ENCODE measurements around the gene DMXL2.
"Not testable (repeated sequence)": the region's sequence is repeated elsewhere in the genome, so short reads cannot be mapped to it uniquely, and the experiment has no call there.

The DMXL2 gene

GRCh38 chr15:51576911-51577500 is 45.6 kb downstream of the DMXL2 start:
- no peak for DNase-seq (ENCODE audit: low spot score)

GRCh38 chr15:51576286-51576850 is 46.2 kb downstream of the DMXL2 start:
- DNase-seq (ENCODE audit: low spot score), result no peak

GRCh38 chr15:51575775-51576174 is 46.8 kb downstream of the DMXL2 start:
- no peak for DNase-seq (ENCODE audit: low spot score)

GRCh38 chr15:51573352-51573751 is 49.2 kb downstream of the DMXL2 start:
- DNase-seq (ENCODE audit: low spot score), result not testable (repeated sequence)

DNA sequence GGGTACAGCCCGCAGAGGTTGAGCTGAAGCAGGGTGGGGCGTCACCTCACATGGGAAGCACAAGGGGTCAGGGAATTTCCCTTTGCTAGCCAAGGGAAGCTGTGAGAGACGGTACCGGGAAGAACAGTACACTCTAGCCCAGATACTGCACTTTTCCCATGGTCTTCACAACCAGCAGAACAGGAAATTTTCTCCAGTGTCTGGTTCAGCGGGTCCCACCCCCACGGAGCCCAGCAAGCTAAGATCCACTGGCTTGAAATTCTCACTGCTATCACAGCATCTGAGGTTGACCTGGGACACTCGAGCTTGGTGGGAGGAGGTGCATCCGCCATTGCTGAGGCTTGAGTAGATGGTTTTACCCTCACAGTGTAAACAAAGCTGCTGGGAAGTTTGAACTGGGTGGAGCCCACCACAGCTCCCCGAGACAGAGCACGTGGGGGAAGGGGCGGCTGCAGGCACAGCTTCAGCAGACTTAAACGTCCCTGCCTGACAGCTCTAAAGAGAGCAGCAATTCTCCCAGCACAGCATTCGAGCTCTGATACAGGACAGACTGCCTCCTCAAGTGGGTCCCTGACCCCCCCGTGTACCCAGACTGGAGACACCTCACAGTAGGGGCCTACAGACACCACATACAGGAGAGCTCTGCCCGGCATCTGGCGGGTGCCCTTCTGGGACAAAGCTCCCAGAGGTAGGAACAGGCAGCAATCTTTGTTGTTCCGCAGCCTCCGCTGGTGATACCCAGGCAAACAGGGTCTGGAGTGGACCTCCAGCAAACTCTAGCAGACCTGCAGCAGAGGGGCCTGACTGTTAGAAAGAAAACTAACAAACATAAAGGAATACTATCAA is 53.4 kb downstream of the DMXL2 start:
- not testable (repeated sequence) for DNase-seq (ENCODE audit: low spot score)

GRCh38 chr15:51561271-51561670 is 61.3 kb downstream of the DMXL2 start:
- DNase-seq (ENCODE audit: low spot score), result peak; percentile 27

- DNase-seq (ENCODE audit: low spot score), result no peak
Measured at GRCh38 chr15:51558876-51559275, 63.7 kb downstream of the DMXL2 start.

- DNase-seq (ENCODE audit: low spot score), result no peak
Measured at GRCh38 chr15:51558411-51558810, 64.2 kb downstream of the DMXL2 start.

DNA sequence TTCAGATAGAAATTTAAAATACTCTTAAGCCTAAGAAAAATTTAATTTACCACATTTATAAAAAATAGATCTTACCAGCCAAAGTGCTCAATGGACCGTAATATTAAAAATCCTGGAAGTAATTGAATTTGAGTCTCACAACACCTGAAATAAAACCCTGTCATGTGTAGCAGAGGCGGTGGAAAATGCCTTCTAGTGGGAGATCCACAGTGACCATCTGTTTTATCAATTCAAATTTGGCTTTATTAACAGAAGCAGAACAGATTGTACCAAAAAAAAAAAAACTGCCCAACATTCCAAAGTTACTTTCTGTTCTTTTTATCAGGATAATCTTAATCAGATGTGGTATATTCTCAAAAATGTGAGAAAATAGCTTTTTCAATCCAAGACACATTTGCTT is 71.7 kb downstream of the DMXL2 start:
- peak; percentile 30 for DNase-seq (ENCODE audit: low spot score)

DNA sequence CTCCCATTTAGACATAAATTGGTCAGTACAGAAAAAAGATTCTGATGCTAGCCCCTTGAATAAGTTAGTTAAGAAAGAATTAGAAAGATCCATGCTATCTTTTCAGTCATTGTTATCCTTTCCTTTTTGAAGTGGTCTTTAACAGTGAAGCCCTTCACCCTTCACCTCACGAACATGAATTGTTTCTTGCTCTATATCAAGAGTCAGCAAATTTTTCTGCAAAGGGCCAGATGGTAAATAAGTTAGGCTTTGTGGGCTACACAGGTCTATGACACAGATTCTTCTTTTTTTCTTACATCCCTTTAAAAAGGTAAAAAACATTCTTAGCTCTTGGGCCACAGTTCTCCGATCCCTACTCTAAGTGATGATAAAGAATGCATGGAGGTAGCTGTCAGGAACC is 74.9 kb downstream of the DMXL2 start:
- DNase-seq (ENCODE audit: low spot score), result no peak

- peak; percentile 34 for DNase-seq (ENCODE audit: low spot score)
Measured at GRCh38 chr15:51536965-51537574, 85.5 kb downstream of the DMXL2 start.

DNA sequence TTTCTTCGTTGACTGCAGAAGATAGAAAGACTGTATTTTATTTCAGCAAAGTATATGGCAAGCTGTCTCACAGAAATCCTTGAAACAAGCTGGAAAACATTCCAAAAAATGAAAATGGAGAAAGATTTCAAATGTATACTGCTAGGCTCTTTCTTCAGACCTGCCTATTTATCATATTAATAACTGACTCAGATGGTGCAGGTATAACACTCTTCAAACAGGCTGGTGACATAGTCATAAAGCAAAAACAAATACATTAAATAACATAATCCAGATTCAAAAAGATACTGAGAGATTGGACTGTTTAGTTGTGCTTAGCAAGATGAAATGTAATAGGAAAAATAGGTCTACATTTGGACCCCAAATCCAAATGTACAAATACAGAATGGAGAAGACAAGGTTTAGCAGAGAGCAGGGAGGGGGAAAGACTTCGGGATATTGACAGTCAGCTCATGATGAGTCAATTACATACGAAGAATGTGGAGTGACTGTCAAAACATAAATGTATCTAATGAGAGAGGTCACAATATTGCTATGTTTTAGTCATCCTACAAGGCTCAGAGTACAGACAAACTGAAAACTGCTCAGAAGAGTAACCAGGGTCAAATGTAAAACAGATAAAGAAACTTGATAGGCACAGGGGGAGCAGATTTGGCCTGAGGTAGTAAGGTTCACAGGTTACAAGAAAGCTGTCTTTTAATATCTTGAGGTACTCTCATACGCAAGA is 88.7 kb downstream of the DMXL2 start:
- no peak for DNase-seq (ENCODE audit: low spot score)

GRCh38 chr15:51526955-51527354 is 95.6 kb downstream of the DMXL2 start:
- no peak for DNase-seq (ENCODE audit: low spot score)

- DNase-seq (ENCODE audit: low spot score), result no peak
Measured at GRCh38 chr15:51524376-51524775, 98.2 kb downstream of the DMXL2 start.

- no peak for DNase-seq (ENCODE audit: low spot score)
Measured at GRCh38 chr15:51516291-51516690, 106.3 kb downstream of the DMXL2 start.

GRCh38 chr15:51505251-51505650 is 117.3 kb downstream of the DMXL2 start:
- no peak for DNase-seq (ENCODE audit: low spot score)

GRCh38 chr15:51503003-51503402 is 119.6 kb downstream of the DMXL2 start:
- no peak for DNase-seq (ENCODE audit: low spot score)

- DNase-seq (ENCODE audit: low spot score), result peak; percentile 40
Measured at GRCh38 chr15:51499379-51499976, 123.1 kb downstream of the DMXL2 start.

DNA sequence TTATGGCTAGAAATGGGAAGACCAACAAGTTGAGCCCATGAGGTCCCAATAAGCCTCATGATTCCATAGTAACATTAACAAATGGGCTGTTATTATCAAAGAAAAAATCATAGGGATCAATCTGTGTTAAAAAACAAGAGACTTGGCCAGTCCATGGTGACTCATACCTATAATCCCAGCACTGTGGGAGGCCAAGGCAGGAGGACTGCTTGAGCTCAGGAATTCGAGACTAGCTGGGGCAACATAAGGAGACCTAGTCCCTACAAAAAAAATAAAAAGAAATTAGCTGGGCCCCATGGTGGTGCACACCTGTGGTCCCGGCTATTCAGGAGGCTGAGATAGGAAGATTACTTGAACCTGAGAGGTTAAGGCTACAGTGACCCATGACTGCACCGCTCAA is 124.8 kb downstream of the DMXL2 start:
- DNase-seq (ENCODE audit: low spot score), result no peak

GRCh38 chr15:51496246-51496645 is 126.3 kb downstream of the DMXL2 start:
- no peak for DNase-seq (ENCODE audit: low spot score)

DNA sequence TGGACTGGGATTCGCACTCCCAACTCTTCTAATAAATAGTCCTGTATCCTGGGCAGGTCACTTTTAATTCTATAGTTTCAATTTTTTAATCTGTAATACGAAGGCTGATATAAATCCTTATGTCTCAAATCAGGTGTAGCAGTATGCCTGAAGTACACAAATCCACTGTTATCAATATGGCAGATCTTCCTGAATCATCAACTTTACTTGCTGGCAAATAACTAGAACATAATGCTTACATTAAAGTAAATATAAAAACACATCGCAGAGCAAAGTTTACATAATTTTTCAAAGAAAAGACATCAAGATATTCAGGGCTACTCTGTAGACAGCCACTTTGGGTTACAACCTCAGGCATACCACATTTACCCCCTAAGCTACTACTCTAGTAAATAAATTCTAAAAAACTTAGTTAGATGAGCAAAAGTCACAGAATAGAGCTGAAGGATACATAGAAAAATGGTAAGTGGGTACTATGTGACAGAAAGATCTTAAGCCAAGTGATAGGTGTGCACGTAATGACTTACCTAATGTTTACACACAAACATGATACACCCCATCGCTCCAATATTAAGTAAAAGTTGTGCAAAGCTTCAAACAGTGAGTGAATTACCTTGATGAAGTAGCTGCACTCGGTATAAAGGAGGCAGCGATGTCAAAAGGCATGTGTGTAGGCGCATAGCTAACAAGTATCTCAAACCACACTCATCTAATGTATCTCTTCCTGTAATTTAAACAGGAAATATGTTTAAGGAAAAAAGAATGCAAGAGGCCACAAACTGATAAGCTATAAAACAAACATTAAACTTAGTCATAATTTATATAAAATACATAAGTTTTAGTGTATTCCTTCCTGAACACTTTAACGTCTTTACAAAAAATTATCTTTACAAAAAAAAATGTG is 127.9 kb downstream of the DMXL2 start:
- no peak for DNase-seq (ENCODE audit: low spot score)

Data from D341Med (cell line).